PC-9 (cell line): ENCODE results near the gene ADAMTS12.

Experiments used
- CTCF ChIP-seq: fragments of 200-600 bp; sonication (generic); conservative IDR thresholded peaks from 2 replicates; pipeline ENCODE4 v1.6.1; 2017; ENCODE audit warnings: mixed run types, antibody characterized with exemption, mild to moderate bottlenecking, moderate library complexity
- EZH2 ChIP-seq: fragments of 200-600 bp; sonication (generic); IDR thresholded peaks from 2 replicates; pipeline ENCODE4 v1.8.0; 2017; ENCODE audit warnings: antibody characterized with exemption, low read depth

- TF ChIP-seq CTCF, result no peak
- TF ChIP-seq EZH2, result no peak
These were observed 172.0 kb downstream of the ADAMTS12 start for GRCh38 chr5:33719769-33720168.
